GM12801 (cell line): ENCODE measurements around the gene S1PR3.

ENCODE experiments used
- CTCF ChIP-seq: IDR thresholded peaks from one replicate; pipeline ENCODE4 v1.5.1; 2011; ENCODE audit warnings: control low read depth; ENCODE audit not compliant: insufficient read length; ENCODE audit errors: extremely low read depth

S1PR3 gene

GRCh38 chr9:89036383-89036782 is 45.1 kb downstream of the S1PR3 start:
- no peak for TF ChIP-seq CTCF

GRCh38 chr9:89036891-89037290 is 45.6 kb downstream of the S1PR3 start:
- TF ChIP-seq CTCF, result no peak

GRCh38 chr9:89037346-89037745 is 46.1 kb downstream of the S1PR3 start:
- TF ChIP-seq CTCF, result no peak

GRCh38 chr9:89037891-89038290 is 46.6 kb downstream of the S1PR3 start:
- no peak for TF ChIP-seq CTCF

- no peak for TF ChIP-seq CTCF
These were observed 47.3 kb downstream of the S1PR3 start for GRCh38 chr9:89038382-89039103.

GRCh38 chr9:89039104-89039465 is 47.8 kb downstream of the S1PR3 start:
- no peak for TF ChIP-seq CTCF

GRCh38 chr9:89039664-89040063 is 48.4 kb downstream of the S1PR3 start:
- TF ChIP-seq CTCF, result no peak
